IMR-90 (cell line): ENCODE data around the gene BLOC1S5.

Source experiments
- MXI1 ChIP-seq: IDR thresholded peaks from 2 replicates; pipeline ENCODE4 v1.6.1; 2012; ENCODE audit warnings: low read depth, mild to moderate bottlenecking, low read length, moderate library complexity, borderline replicate concordance
- POLR2A ChIP-seq: IDR thresholded peaks from 2 replicates; pipeline ENCODE4 v1.6.1; 2012; ENCODE audit warnings: mild to moderate bottlenecking, low read depth, low read length
- TF ChIP-seq, protein P1 (sequence below): conservative IDR thresholded peaks from 2 replicates; pipeline ENCODE4 v1.5.1; 2012; ENCODE audit warnings: mild to moderate bottlenecking, low read depth, low read length, improper control_type of control experiment

DNA sequence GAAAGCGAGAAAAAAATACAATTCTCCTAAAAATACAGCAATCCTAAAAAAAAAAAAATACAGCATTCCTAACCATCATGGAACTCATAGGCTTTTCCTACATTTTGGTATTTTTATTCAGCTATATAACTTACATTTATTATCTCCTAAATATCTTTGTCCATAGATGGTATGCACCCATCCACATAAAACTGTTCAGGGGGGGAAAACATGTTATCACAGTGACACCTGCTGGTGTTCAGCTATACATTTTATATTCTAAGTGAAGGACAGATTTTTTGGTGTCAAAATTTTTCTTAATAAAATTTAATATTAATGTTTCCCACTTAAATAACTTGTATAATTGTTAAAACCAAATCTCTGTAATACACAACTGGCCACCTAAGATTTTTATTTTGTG is 58.0 kb downstream of the BLOC1S5 start:
- TF ChIP-seq POLR2A (no peak), MXI1 (no peak)
- TF ChIP-seq, protein P1, sequence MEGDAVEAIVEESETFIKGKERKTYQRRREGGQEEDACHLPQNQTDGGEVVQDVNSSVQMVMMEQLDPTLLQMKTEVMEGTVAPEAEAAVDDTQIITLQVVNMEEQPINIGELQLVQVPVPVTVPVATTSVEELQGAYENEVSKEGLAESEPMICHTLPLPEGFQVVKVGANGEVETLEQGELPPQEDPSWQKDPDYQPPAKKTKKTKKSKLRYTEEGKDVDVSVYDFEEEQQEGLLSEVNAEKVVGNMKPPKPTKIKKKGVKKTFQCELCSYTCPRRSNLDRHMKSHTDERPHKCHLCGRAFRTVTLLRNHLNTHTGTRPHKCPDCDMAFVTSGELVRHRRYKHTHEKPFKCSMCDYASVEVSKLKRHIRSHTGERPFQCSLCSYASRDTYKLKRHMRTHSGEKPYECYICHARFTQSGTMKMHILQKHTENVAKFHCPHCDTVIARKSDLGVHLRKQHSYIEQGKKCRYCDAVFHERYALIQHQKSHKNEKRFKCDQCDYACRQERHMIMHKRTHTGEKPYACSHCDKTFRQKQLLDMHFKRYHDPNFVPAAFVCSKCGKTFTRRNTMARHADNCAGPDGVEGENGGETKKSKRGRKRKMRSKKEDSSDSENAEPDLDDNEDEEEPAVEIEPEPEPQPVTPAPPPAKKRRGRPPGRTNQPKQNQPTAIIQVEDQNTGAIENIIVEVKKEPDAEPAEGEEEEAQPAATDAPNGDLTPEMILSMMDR, result peak; percentile 66
